Measurements from ENCODE around the gene RALGPS1.

RALGPS1 gene

DNA sequence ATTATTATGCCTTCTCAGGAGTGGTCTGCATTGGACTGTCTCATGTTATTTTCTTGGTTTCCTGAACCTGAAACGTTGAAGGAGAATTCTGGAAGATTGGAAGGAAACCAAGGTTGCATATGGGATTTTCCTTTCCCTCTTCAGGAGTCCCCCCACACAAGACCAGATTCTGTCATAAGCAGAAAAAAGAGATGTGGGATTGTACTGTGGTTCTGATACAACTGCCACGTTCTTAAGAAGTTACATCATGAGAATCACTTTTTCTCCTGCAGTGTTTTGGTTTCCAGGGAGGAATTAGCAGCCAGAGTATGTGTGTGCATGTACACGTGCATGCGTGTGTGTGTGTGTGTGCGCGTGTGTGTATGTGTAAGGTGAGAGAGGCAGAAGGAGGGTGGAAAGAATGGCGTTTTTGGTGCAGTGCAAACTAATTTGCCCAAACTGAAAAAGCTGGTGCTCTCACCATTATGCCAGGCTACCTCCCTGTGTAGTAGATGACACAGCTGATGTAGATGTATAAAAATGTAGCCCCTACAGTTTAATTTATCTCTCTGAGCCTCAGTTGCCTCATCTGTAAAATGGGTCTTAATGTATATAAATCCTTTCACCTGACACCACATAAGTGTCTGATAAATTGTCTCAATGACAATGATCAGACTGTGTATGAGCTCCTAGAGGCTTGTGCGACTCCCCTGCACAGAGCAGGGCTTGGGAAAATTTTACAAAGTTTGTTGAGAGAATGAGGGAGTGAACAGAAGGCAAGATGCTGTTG lies 38.6 kb downstream of the RALGPS1 start:
- Mint-ChIP-seq H3K9me3 (no peaks in the 10 kb centered on the region), H3K4me3 (no peak overlapping the region), H3K27me3 (peaks cover 24% of the 10 kb centered on the region), H3K4me1 (ENCODE audit: low read depth) (no peaks in the 10 kb centered on the region), H3K27ac (no peak overlapping the region), H3K36me3 (ENCODE audit: low read depth) (no peaks in the 10 kb centered on the region)
- intact Hi-C loops (cut with micrococcal nuclease), result no loop called here

DNA sequence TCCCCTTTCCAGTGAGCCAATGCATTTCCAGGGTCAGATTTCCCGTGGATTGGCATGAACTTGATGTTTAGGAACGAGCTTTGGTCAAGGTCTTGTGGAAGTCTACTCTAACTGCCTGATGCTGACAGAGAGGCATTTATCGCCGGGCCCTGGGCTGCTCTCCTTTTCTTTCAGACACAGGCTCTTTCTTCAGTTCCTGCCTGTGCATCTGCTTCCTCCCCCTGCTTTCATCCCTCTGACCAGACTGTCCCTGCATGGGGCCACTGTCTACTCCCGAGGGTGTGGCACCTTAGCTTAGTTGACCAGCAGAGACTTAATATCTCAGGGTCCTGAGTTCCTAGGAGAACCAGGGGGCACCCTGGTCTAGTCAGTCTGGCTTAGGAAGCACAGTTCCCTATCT lies 41.2 kb downstream of the RALGPS1 start:
- Mint-ChIP-seq H3K4me1 (ENCODE audit: low read depth) (no peaks in the 10 kb centered on the region), H3K4me3 (no peak overlapping the region), H3K27ac (no peak overlapping the region), H3K9me3 (no peaks in the 10 kb centered on the region), H3K36me3 (ENCODE audit: low read depth) (no peaks in the 10 kb centered on the region), H3K27me3 (peaks cover 31% of the 10 kb centered on the region)
- intact Hi-C loops (cut with micrococcal nuclease), result no loop called here

DNA sequence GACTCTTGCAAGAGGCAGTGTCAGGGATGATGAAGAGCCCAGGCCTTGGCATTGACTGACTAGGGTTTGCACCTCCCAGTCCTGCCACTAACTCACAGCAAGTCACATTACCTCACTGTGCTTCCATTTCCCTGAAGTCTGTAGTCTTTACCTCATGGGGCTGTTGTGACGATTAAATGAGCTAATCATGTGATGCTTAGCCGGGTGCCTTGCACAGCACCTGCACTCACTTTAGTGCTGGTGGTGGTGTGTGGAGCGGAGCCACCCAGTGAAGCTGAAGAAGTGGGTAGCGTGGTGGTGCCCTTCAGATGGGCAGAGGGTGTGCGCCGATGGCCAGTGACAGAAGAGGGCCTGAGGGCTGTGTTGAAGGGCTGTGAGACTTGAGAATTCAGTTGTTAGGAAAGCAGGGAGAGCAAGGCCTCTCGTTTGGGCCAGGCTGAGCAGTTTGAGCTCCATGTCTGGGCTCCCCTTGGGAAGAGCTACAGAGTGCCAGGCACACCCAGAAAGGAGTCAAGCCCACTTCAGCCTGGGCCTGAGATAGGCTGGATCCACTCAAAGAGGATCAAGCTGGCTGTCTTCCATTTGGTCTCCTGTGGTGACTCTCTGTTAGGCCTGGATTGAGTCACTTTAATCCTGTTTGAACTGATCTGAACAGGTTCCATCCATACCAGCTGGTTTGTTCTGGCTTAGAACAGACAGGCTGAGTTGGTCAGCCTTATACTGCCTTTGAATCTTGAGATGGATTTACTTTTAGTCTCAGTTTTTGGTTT lies 42.5 kb downstream of the RALGPS1 start:
- H3K27ac Mint-ChIP-seq, result no peak overlapping the region
- H3K9me3 Mint-ChIP-seq, result no peaks in the 10 kb centered on the region
- intact Hi-C loops (cut with micrococcal nuclease), result no loop called here
- peaks cover 33% of the 10 kb centered on the region for H3K27me3 Mint-ChIP-seq
- no peaks in the 10 kb centered on the region for H3K36me3 Mint-ChIP-seq (ENCODE audit: low read depth)
- H3K4me1 Mint-ChIP-seq (ENCODE audit: low read depth), result no peaks in the 10 kb centered on the region
- H3K4me3 Mint-ChIP-seq, result no peak overlapping the region

DNA sequence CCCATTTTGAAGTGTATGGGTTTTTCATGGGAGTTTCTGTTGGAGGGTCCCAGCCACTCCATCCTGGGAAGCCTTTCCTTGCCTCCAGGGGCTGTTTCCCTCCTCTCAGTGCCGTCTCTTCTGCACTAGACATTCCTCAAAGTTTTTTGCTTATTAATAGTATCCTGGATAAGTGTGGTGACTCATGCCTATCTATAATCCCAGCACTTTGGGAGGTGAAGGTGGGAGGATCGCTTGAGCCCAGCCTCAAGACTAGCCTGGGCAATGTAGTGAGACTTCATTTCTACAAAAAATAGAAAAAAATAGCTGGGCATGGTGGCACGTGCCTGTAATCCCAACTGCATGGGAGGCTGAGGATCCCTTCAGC lies 43.1 kb downstream of the RALGPS1 start:
- Mint-ChIP-seq H3K4me3 (no peak overlapping the region), H3K27ac (no peak overlapping the region), H3K4me1 (ENCODE audit: low read depth) (no peaks in the 10 kb centered on the region), H3K9me3 (no peaks in the 10 kb centered on the region), H3K36me3 (ENCODE audit: low read depth) (no peaks in the 10 kb centered on the region), H3K27me3 (peaks cover 27% of the 10 kb centered on the region)
- intact Hi-C loops (cut with micrococcal nuclease), result no loop called here

DNA sequence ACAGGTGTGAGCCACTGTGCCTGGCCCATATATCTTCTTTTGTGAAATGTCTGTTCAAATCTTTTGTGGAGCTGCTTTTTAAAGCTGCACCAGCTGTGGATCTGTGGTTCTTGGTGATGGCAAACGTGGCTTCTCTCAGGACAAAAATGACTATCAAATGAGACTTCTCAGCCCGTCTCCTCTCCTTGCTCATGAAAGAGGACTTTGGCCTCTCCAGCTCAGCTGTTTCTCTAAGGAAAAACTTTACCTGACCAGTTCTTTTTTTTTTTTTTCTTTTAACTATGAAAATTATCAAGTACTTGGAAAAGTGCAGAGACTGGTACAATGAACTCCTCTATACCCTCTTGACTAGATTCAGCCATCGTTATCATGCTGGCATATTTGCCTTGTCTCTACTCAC lies 44.8 kb downstream of the RALGPS1 start:
- H3K27ac Mint-ChIP-seq, result no peak overlapping the region
- H3K36me3 Mint-ChIP-seq (ENCODE audit: low read depth), result no peaks in the 10 kb centered on the region
- H3K9me3 Mint-ChIP-seq, result no peaks in the 10 kb centered on the region
- no peaks in the 10 kb centered on the region for H3K4me1 Mint-ChIP-seq (ENCODE audit: low read depth)
- intact Hi-C loops (cut with micrococcal nuclease), result no loop called here
- H3K4me3 Mint-ChIP-seq, result no peak overlapping the region
- peaks cover 19% of the 10 kb centered on the region for H3K27me3 Mint-ChIP-seq

- Mint-ChIP-seq H3K27ac (no peak overlapping the region), H3K36me3 (ENCODE audit: low read depth) (no peaks in the 10 kb centered on the region), H3K9me3 (no peaks in the 10 kb centered on the region), H3K27me3 (peaks cover 19% of the 10 kb centered on the region), H3K4me3 (no peak overlapping the region), H3K4me1 (ENCODE audit: low read depth) (no peaks in the 10 kb centered on the region)
- intact Hi-C loops (cut with micrococcal nuclease), result no loop called here
Measured at GRCh38 chr9:126959917-126960316, 45.3 kb downstream of the RALGPS1 start.

DNA sequence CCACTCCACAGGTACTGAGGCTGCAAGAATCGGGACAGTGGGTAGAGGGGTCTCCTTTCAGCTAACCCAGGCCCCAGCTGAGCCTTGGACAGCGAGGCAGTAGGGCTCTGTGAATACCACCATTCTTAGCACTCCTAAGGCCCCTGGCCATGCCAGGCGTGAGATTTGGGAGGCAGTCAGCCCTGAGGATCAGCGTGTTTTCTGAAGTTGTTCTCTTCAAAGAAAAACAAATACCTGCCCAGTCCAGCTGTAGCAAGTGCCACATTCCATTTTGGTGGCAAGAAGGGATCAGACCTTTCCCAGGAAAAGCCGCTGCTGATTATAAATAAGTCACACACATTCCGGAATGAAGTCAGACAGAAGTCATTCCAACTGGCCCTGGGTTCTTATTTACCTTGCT lies 47.8 kb downstream of the RALGPS1 start:
- no peak overlapping the region for H3K4me3 Mint-ChIP-seq
- no peak overlapping the region for H3K27ac Mint-ChIP-seq
- H3K9me3 Mint-ChIP-seq, result no peaks in the 10 kb centered on the region
- intact Hi-C loops (cut with micrococcal nuclease), result no loop called here
- no peaks in the 10 kb centered on the region for H3K4me1 Mint-ChIP-seq (ENCODE audit: low read depth)
- H3K36me3 Mint-ChIP-seq (ENCODE audit: low read depth), result no peaks in the 10 kb centered on the region
- H3K27me3 Mint-ChIP-seq, result peaks cover 21% of the 10 kb centered on the region

GRCh38 chr9:126965077-126965476 lies 50.5 kb downstream of the RALGPS1 start:
- H3K27ac Mint-ChIP-seq, result no peak overlapping the region
- H3K36me3 Mint-ChIP-seq (ENCODE audit: low read depth), result no peaks in the 10 kb centered on the region
- intact Hi-C loops (cut with micrococcal nuclease), result loop anchor here (1.0 kb wide), 1 partner anchor 234 kb away; no protein-coding TSS in a partner anchor
- no peak overlapping the region for H3K4me3 Mint-ChIP-seq
- H3K9me3 Mint-ChIP-seq, result no peaks in the 10 kb centered on the region
- no peaks in the 10 kb centered on the region for H3K4me1 Mint-ChIP-seq (ENCODE audit: low read depth)
- peaks cover 17% of the 10 kb centered on the region for H3K27me3 Mint-ChIP-seq

DNA sequence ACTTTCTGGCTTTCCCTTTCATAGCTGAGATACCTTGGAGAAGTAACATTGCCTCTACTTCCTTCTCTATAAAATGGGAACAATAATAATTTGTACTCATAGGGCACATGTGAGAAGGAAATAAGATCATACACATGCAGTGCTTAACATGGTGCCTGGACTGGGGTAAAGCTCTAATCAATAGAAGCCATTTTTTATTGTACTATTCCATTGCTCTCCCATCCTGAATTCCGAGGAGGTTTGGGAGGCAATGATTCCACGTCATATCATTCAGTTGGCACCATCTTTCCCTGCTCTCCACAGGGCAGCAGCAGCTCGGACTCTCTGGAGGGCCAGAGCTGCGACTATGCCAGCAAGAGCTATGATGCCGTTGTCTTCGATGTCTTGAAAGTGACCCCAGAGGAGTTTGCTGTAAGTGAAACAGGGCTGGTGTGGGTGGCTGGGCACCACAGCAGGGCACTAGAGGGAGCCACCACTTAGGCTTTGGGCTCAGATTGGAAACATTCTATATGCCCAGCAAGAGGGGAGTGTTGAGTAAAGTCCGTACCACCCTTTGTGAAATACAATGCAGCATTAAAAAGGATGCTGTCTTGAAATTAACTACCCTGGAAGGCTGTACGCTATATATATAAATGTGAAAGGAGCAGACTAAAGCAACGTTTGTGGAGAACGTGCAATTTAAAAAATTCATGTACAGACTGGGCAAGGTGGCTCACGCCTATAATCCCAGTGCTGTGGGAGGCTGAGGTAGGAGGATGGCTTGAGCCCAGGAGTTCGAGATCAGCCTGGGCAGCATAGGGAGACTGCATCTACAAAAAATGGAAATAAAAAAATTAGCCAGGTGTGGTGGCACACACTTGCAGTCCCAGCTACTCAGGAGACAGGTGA lies 51.2 kb downstream of the RALGPS1 start:
- H3K27ac Mint-ChIP-seq, result no peak overlapping the region
- H3K9me3 Mint-ChIP-seq, result no peaks in the 10 kb centered on the region
- H3K4me3 Mint-ChIP-seq, result no peak overlapping the region
- H3K4me1 Mint-ChIP-seq (ENCODE audit: low read depth), result no peaks in the 10 kb centered on the region
- intact Hi-C loops (cut with micrococcal nuclease), result loop anchor here (1.0 kb wide), 1 partner anchor 234 kb away; no protein-coding TSS in a partner anchor
- no peaks in the 10 kb centered on the region for H3K36me3 Mint-ChIP-seq (ENCODE audit: low read depth)
- H3K27me3 Mint-ChIP-seq, result peaks cover 19% of the 10 kb centered on the region

DNA sequence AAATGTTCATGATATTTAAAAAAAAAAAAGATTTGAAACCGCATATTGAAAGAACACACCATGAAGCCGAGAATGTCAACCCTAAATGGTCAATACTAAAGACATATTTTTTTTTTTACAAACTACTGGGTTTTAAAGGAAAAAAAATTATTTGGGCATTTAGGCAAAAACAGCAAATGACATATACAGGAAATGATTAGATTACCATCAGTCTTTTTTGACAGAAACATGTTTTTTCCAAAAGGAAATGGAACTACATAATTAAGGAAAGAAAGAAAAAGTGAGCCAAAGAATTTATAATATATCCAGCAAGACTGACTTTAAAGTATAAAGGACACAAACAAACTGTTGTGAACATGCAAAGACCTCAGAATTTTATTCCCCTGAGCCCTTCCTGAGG lies 56.7 kb downstream of the RALGPS1 start:
- H3K27me3 Mint-ChIP-seq, result peaks cover 49% of the 10 kb centered on the region
- H3K9me3 Mint-ChIP-seq, result no peaks in the 10 kb centered on the region
- H3K27ac Mint-ChIP-seq, result no peak overlapping the region
- H3K4me1 Mint-ChIP-seq (ENCODE audit: low read depth), result no peaks in the 10 kb centered on the region
- H3K36me3 Mint-ChIP-seq (ENCODE audit: low read depth), result no peaks in the 10 kb centered on the region
- intact Hi-C loops (cut with micrococcal nuclease), result no loop called here
- no peak overlapping the region for H3K4me3 Mint-ChIP-seq

DNA sequence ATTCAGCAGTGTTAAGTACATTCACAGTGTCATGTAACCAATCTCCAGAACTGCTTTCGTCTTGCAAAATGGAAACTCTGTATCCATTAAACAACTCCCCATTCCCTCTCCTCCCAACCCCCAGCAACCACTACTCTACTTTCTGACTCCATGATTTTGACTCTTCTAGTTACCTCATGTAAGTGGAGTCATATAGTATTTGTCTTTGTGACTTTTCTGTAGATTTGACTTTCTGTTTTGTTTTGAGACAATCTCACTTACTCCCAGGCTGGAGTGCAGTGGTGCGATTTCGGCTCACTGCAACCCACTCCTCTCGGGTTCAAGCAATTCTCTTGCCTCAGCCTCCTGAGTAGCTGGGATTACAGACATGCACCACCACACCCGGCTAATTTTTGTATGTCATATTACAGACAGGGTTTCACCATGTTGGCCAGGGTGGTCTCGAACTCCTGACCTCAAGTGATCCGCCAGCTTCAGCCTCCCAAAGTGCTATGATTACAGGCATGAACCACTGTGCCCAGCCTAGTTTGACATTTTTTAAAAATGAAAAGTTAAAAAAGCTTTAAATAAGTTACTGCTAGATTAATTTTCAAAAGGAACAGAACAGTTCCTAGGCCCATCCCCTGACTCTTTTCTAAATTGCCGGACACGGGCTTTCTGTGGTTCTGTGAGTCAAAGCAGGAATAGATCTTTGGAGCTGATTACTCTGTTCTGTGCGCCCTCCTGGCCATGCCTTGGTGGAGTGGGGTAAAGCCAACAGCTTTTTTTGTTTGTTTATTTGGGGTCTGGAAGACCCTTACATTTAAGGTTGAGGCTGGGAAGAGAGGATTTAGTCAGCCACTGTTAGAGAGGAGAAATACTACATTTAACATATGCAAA lies 59.3 kb downstream of the RALGPS1 start:
- no peaks in the 10 kb centered on the region for H3K9me3 Mint-ChIP-seq
- peaks cover 67% of the 10 kb centered on the region for H3K27me3 Mint-ChIP-seq
- no peaks in the 10 kb centered on the region for H3K4me1 Mint-ChIP-seq (ENCODE audit: low read depth)
- intact Hi-C loops (cut with micrococcal nuclease), result no loop called here
- H3K27ac Mint-ChIP-seq, result no peak overlapping the region
- no peak overlapping the region for H3K4me3 Mint-ChIP-seq
- H3K36me3 Mint-ChIP-seq (ENCODE audit: low read depth), result no peaks in the 10 kb centered on the region

DNA sequence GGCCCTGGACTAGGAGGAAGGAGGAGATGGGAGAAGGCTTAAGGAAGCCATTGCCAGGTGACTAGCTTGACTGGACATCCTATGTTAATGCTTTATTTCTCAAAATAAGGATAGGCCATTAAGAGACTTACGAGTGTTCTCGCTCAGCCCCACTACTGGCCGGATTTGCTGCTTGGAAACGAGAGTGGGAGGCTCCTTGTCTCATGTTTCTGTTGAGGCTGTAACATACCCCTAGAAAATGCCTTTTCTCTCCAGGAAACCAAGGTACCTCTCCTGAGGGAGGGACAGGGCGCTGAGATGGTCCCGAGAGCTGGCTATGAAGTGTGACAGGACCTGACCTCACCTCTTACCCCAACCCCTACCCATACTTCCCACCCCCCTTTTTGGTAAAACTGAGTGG lies 60.0 kb downstream of the RALGPS1 start:
- Mint-ChIP-seq H3K4me1 (ENCODE audit: low read depth) (no peaks in the 10 kb centered on the region), H3K27me3 (peaks cover 74% of the 10 kb centered on the region), H3K4me3 (no peak overlapping the region), H3K36me3 (ENCODE audit: low read depth) (no peaks in the 10 kb centered on the region), H3K9me3 (no peaks in the 10 kb centered on the region), H3K27ac (no peak overlapping the region)
- intact Hi-C loops (cut with micrococcal nuclease), result no loop called here
